GF-D8 (cell line): ENCODE results near the gene BCR.
A peak's percentile ranks its signal among the peaks of the same experiment; 100 is the strongest.

Source experiments
- DNase-seq: peaks from one replicate; lab custom pipeline; 2025; lab: John Stamatoyannopoulos, UW

Gene BCR

DNA sequence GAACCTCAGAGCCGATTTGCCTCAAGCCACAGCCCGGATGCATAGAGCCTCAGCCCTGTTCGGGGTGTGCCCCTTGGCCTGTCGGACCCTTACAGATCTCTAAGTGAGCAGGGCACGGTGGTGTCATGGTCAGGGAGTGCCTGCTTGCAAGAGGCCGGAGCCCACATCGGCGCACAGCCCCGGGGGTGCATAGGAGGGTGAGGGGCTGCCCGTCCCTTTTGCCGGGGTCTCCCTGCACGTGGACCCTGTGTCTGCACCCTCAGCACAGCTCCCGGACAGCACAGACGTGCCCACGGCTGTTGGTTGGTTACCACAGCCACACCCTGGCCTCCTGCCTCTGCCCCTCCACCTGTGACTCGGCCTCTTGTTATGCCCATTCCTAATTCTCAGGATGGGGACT is 28.5 kb upstream of the BCR start:
- no peak for DNase-seq

DNA sequence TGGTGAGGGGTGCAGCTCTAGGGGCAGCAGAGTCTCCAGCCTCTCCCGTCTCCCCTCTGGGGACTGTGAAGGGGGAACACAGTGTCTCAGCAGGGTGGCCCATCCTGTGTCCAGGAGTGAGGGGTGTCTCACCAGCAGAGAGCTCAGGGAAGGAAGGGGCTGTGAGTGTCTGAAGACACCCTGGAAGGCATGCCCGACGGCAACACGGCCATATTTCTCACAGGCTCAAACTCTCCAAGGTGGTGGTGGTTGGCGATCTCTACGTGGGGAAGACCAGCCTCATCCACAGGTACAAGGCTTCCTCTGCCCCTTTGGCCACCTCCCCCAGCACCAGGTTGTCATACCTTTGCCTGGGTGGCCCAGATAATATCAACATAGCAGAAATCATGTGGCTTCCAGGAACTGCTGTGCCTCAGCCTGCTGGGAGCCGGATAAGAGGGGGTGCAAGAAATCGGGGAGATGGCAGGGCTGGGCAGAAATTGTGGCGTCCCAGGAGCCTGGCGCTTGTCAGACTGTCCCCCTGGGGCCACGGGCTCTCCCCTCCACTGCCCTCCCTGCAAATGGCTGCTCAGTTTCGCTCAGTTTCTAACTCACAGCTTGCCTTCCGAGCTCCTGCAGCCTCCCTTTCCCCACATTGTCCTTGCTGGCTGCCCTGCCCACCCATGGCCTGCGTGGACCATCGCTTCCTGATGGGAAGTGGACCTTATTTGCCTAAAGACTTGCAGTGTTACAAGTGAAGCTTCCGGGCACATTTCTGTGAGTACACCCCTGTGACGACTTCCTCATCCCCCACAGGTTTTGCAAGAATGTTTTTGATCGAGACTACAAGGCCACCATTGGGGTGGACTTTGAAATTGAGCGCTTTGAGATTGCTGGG is 27.8 kb upstream of the BCR start:
- DNase-seq: peak; percentile 3

DNA sequence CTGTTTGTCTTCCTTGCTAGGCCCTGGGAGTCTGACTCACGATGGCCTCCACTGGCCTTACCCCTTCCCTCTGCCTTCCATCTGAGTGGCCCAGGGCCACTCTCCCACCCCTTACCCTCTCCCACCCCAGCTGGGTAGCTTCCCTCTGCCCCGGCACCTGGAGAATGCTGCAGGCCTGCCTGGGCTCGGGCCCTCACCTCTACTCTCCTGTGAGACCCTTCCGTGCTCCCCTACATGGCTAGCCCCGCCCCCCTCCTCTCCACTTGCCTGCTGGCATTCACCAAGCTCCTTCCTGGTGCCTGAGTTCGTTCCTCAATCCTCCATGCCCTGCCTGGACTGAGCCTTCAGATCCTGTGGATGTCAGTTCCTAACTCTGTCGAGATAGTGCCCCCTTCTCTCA is 26.3 kb upstream of the BCR start:
- no peak for DNase-seq

DNA sequence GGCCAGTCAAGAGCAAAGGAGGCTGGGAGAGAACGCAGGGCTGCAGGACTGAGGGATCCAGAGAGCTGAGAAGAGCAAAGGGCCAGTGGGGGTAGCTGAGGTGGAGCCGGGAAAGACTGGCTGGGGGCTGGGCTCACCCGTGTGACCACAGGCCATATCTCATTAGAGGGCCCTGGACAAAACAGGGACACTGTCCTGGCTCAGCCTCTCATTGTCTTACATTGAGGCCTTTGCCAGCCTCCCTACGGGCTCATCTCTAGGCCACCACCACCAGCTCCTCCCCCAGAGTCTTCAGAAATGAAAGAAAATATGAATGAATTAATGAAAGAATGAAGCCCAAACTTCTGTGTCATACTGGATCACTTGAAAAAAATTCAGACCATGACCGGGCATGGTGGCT is 25.8 kb upstream of the BCR start:
- no peak for DNase-seq

DNA sequence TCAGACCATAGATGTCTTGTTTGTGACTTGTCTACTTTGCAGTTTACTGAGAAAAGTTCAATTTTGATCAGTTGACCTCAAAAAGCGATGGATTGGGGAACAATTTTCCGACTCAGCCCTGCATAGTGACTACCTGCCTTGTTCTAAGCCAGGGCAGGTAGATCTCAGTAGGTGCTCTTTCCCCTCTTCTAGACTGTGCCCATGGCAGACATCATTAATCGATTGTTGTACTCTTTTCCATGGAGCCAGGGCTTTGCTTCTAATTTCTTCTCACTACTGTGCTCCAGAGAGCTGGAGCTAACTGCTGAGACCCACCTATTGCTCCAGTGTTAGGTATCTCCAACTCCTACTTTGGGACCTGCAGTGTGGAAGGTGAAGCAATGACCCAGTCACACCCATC is 25.2 kb upstream of the BCR start:
- DNase-seq: no peak

DNA sequence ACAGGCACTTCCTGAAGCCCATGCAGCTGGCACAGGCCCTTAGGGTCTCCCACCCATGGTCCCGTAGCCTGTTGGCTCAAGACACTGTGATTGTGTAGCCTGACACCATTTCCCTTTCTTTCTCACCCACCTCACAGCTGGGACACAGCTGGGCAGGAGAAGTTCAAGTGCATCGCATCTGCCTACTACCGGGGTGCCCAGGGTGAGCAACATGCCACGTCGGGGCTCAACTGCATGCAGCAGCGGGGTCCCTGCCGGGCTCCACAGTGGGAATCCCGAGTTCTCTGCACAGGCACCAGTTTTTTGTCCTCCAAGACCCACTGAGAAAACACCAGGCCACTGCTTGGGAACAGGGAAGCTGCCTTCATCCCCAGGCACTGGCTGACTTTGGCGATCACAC is 24.5 kb upstream of the BCR start:
- no peak for DNase-seq

DNA sequence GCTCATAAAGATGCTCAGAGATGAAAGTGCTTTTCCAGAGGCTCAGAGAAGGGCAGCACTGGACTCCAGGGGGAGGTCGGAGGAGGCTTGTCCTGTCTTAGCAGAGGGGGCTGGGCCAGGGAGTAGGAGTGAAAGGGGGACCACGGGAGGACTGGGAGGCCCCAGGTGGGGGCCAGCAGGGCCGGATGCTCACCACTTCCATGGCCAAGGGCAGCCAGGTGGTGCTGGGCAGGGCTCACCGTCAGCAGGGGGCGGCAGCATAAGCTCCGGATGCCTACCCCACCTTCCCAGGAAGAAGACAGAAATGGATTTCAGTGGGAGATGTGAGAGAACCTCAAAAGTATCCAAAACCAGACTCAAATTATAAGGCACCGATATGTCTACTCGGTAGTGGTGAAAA is 24.0 kb upstream of the BCR start:
- no peak for DNase-seq

DNA sequence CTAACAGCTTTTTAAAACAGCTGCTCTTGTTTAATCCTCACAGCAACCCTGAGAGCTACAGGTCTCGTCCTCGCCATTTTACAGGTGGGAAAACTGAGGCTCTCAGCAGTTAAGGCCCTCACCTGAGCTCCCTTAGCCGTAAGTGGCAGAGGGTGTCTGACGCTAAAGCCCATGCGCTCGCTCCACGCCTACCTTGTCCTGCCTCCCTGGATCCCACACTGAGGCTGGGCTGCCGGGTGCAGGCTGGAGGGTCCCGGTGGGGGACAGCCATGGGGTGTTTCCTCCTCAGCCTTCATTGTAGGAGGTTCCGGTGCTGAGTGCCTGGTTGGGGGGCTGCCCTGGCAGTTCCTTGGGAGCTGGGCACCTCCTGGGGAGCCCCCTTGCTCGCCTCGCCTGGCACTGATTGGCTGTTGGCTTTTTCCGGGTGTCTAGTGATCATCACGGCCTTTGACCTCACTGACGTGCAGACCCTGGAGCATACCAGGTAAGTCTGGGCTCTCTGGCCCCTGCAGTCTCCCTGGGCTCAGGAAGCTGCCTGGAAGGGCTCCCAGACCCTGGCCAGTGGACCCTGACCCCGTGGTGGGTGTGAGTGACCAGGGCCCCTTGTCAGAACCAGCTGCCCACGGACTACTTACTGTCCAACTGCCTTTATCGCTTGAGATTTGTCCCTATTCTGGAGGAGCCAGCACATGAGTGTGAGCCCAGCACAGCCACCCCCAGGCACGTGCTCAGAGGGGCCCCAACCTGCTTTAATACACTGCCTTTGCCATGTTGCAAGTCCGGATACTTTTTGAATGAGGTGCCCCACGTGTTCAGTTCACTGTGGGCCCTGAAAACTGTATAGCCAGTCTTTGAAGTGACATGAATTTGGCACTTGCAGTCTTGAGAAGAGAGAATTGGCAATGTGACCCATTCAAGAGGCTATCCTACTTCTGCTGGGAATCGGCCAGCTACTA is 22.5 kb upstream of the BCR start:
- DNase-seq: no peak

DNA sequence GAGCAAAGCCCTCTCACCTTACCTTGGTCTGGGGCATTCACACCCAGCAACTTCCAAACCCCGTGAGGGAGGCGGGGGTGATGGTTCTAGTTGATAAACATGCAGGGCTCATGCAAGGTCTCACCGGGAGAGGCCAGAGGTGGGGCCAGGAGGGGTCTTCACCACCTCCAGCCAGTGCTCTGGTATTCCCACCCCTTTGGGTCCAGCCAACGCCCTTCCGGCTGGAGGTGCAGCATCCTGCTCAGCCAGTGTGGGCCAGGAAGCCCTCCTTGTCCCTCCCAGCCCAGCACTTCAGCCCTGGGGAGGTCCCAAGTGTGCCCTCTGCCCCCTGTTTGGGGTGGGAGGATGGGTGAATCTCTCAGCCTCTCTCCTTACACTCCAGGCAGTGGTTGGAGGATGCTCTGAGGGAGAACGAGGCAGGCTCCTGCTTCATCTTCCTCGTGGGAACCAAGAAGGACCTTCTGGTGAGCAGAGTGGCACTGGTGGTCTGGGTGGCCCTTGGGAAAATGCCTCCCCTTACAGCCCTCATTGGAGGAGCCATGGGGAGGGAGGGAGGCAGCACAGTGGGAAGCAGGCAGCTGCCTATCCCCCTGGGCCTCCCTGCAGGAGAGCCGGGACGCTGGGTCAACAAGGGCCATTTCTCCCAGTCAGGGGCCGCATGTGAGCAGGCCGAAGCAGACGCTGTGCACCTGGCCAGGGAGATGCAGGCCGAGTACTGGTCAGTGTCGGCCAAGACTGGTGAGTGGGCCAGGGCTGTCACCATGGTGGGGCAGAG is 21.6 kb upstream of the BCR start:
- DNase-seq: no peak

DNA sequence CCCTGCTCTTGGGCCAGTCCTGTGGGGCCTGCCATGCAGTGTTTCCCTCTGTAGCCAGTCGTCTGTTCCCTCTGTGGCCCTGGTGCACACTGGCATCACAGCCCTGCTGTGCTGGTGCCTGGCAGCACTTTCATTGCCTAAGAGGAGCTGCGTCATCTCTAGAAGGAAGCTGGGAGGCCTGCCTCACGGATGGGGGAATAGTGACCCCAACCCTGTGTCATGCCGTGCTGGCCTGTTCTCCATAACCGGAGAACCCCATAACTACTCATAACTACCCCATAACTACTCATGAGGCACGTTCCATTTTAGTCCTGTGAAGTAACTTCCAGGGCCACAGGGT is 21.0 kb upstream of the BCR start:
- DNase-seq: no peak

DNA sequence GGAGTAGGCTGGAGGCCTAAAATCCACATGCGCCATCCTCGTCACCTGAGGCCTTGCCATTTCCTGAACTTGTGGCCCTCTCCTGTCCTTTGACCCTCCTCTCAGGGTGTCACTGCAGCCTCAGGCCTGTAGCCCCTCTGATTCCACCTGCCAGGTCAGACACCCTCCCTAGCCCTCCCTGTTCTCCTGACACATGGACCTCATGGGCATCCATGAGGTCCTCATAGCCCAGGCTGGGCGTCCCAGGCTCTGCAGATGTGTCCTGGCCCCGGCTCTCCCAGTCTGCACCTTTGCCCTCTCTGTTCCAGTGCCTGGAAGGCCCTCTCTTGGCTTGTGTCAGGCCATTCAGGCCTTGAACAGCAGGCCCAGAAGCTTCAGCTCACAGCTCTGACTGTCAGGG is 19.3 kb upstream of the BCR start:
- DNase-seq: no peak

DNA sequence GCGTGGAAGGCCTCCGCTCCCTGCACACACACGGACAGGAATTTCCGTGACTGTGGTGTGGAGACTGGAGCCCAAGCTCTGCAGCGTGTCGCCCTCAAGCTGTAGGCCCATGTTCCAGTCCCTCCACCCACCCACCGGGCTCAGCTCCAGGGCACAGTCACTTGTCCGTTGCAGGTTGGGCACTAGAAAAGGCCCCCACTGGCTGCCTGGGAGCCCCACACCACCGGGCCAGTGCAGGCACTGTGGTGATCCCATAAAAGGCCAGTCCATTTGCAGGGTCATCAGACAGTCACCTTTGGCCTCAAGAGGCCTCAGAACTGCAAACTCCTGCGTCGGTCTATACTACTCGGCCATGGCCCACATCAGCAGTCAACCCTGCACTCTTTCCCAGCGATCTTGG is 18.7 kb upstream of the BCR start:
- no peak for DNase-seq

DNA sequence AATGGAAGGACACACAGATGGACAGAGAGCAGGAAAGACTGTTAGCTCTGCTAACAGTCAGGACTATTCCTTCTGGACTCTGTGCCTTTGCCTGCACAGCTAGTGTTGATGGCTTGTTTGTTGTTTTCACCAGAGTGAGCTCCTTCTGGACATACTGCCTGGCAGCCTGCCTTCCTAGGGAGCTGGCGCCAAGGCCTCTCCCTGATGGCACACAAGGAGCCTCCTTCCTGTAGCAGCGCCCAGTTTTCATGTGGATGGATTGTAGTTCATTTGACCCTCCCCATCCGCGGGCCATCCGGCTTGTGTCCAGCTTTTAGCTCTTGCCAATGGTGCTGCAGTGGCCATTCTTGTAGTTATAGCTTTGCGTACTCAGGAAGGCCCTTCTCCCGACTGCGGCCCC is 16.6 kb upstream of the BCR start:
- DNase-seq: no peak

DNA sequence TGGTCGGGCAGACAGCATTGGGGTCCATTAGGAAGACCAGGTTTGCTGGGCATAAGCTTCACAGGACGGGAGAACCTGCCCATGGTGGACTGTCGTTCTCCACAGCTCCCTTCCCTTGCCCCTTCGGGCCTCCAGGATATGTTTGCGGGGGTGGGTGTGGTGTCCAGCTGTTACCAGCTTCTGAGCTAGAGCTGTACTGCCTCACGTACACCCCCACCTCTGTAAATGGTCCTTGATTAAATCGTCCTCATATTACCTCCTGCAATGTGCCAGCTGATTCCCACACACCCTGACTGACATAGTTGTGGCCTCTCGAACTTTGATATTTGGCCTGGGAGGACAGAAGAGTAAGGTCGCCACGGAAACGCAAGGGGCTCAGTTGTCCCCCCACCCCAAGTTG is 16.2 kb upstream of the BCR start:
- DNase-seq: no peak

DNA sequence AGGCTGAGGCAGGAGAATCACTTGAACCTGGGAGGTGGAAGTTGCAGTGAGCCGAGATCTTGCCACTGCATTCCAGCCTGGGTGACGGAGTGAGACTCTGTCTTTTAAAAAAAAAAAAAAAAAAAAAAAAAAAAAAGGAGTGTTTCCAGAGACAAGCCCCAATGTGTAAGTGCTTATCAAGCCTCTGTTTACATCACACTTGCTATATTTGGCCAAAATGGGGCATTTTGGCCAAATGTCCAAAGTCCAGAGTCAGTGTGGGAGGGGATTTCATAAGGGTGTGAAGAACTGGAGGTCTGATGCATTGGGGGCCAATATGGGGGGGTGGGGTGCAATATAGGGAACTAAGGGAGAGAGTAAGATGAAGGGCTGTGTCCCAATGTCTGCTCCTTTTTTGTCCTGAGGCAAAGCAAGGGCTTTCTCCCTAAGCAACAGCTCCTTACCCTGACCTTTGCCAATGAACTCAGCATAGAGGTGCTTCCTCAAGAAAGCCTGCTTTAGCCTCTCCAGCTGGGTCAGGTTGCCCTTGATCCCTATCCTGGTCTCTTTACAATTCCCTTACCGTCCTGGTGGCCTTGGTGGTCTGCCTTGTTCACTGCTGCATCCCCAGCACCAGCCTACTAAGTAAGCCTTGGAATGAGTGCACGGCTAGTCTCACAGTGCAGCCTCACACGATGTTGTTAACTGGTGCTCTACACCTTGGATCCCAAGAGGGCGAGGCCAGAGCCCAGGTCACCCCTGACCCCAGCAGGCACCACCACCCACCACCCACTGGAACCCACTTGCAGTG is 14.1 kb upstream of the BCR start:
- DNase-seq: no peak

DNA sequence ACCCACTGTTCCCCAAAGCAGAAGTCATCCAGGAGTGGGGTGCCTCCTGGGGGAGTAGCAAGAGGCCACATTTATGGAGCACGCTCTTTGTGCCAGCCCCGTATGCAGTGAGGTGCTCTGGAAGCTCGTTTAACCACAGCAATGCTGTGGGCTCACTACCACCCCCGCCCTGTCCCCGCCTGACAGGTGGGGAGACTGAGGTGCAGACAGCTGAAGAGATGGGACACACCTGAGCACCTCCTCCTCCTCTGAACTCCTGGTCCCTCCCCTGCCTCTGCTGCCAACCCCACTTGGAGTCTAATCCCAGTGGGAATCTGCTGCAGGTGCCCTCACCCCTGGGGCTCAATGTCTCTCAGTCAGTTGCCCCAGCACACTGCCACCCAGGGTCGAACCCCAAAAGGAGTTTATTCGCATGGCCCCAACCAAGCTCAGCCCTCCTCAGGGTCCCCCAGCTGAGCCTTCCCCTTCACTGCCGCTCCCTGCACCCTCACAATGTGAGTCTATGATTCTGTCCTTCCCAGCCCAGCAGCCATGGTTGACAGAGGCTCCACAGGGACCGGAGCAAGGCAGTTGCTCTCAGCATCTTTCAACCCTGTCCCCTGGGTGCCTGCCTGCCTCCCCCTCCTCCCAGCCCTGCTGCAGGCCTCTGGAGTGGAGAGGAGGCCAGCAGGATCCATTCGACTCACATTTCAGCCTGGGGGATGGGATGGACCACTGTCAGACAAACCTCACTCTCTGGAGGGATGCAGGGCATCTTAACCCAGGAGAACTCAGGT is 13.3 kb upstream of the BCR start:
- no peak for DNase-seq

DNA sequence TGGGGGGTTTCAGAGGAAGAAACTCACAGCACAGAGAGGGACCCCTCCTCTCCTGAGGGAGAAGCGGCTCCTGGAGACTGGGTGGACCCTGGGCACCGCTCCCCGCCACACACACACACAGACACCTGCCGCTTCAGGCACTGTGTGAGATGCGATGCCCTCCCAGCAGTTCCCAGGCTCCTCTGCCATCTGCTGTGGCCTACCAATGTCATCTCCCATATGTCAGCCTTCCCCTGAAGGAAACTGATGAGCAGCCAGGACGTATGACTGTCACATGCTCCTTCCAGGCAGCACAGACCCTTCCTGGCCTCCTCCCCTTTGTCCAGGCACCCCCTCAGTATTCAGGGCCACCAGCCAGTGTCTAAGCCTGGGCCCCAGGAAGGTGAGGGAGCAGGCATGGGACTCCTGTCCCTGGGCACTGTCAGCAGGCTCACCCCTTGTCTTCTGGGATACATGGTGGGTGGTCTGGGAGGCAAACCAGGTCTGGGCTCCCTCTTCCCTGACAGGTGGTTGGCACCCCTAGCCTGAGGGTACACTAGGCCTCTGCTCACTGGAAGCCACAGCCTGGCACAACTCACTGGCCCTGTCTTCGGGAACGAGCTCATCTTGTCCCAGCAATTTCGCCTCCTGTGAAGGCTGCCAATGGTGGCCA is 11.8 kb upstream of the BCR start:
- DNase-seq: no peak

DNA sequence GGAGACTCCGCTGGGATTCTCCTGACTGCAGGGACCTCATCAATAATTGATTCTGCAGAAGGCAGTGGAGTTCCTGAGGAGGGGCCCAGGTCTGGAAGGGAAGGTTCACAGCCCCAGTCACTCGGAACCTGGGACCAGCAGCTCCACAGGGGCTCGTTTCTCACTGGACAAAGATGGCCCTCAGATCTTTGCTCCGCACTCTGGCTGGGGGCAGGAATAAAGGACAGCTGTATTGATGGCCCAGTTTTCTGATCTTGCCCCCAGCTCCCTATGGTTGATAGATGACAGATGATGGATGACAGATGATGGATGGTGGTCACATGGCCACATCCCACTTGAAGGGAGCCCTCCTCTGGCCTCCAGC is 11.3 kb upstream of the BCR start:
- DNase-seq: no peak

DNA sequence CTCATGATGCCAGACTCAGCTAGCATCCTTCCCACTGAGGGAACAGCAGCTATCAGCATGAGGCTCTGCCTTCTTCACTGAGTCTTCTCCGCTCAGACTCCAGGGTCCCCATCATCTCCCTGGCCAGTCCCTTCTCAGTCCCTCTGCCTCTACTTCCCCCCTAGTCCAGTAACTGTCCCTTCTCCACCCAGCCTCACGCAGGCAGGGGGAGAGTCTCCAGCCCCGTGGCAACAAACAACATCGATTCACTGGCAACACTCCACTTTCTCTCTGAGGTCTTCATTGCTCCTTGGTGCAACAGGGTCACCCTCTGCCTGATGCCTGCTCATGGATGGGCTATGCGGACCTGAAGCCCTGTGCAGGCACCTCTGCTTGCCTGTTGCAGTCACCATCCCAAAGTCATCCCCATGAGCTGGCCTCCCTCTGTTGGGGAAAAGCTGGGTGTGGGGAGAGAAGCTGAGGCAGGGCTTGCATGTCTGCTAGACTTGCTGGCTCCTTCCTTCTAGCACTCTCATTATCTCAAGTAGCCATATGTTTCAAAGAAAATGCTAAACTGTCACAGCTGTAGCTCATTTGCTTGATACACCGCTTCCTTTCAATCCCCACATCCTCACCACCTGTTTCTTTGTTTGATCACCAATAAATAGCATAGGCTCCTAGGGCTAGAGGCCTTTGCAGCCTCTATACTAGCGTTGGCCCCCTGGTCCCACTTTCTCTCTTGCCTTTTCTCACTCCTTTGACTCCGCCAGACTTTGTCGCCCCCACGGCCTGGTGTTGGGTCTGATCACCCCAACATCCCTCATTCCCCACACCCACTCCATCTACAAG is 4.3 kb upstream of the BCR start:
- no peak for DNase-seq

DNA sequence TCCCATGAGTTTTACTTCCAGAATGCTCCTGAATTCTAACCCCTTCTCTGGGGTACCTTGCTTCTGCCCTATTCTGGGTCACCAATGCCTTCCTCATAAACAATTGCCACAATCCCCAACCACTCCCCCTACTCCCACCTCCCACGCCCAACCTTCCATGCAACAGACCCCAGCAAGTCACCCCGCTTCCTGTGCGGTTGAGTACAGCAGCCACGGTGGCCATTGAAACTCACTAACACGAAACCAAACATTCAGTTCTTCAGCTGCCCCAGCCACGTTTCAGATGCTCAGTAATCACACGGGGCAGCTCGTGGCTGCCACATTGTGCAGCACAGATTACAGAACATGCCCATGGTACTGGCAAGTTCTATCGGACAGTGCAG is 3.7 kb upstream of the BCR start:
- DNase-seq: no peak
